ENCODE data around the gene ZNF81.
"Not testable (repeated sequence)": the region's sequence is repeated elsewhere in the genome, so short reads cannot be mapped to it uniquely, and the experiment has no call there.

Gene ZNF81

GRCh38 chrX:47840111-47840510 lies 3.4 kb downstream of the ZNF81 start:
- H3K4me3 ChIP-seq, result no peak overlapping the region
- H3K27ac ChIP-seq, result no peak overlapping the region

- H3K4me3 ChIP-seq, result no peak overlapping the region
- H3K27ac ChIP-seq, result no peak overlapping the region
Measured at GRCh38 chrX:47843363-47843762, 6.7 kb downstream of the ZNF81 start.

GRCh38 chrX:47844117-47844516 lies 7.4 kb downstream of the ZNF81 start:
- Histone ChIP-seq H3K27ac (no peak overlapping the region), H3K4me3 (no peak overlapping the region)

DNA sequence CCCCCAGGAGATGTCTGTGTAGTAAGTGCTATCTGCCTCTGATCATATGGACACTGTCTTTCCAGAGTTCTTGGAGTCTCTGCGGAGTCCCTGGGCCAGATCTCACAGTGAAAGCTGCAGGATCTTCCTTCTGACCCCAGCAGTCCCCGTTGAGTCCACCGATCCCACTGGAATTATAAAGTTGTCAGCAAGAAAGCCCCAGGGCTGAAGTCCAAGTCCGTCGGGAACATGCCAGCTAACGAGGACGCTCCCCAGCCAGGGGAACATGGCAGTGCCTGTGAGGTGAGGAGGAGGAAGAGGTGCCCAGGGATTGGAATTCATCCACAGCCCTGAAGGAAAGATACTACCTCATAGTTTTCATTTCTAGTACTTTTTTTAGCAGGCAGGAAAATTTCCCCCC lies 9.3 kb downstream of the ZNF81 start:
- H3K4me3 ChIP-seq, result no peak overlapping the region
- no peak overlapping the region for H3K27ac ChIP-seq

DNA sequence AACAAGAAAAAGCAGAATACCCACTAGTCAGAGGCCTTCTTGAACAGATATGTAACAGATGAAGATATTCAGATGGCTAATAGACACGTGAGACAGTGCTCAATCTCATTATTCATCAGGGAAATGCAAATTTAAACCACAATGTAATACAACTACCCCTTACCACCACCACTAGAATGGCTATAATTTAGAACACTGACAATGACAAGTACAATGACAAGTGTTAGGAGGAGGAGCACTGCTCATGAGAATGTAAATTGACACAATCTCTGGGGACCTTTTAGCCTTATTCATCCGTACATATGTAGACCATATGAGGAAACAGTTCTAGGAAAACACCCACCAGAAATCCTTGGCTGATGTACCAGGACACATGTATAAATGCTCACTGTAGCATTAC lies 13.1 kb downstream of the ZNF81 start:
- no peak overlapping the region for H3K4me3 ChIP-seq
- H3K27ac ChIP-seq, result no peak overlapping the region

- H3K4me3 ChIP-seq, H3K27ac ChIP-seq: not testable (repeated sequence)
Measured at GRCh38 chrX:47850389-47850788, 13.7 kb downstream of the ZNF81 start.

DNA sequence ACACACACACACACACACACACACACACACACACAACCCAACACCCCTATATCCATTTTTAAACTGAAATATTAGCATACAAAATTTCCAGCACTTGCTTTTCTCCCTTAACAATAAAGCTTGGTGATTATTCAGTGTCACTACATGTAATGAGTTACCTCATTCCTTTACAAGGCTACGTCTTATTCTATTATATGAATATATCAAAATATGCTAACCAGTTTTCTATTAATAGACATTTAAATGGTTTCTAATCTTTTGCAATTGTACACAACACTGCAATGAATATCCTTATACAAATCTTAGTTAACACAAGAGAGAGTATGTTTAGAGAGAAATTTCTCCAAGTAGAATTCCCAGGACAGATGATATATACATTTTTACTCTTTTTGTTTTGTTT lies 14.2 kb downstream of the ZNF81 start:
- Histone ChIP-seq H3K4me3 (no peak overlapping the region), H3K27ac (no peak overlapping the region)

DNA sequence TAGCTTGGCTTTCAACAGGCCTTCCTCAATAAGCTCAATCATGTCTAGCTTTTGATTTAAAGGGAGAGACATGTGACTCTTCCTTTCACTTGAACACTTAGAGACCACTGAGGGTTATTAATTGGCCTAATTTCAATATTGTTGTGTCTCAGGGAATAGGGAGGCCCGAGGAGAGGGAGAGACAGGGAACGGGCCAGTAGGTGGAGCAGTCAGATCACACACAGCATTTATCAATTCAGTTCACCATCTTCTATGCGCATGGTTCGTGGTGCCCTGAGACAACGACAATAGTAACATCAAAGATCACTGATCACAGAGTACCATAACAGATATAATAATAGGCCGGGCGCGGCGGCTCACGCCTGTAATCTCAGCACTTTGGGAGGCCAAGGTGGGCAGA lies 17.8 kb downstream of the ZNF81 start:
- no peak overlapping the region for H3K4me3 ChIP-seq
- H3K27ac ChIP-seq, result no peak overlapping the region

- Histone ChIP-seq H3K27ac (no peak overlapping the region), H3K4me3 (no peak overlapping the region)
Measured at GRCh38 chrX:47859686-47860085, 23.0 kb downstream of the ZNF81 start.

GRCh38 chrX:47862680-47863079 lies 26.0 kb downstream of the ZNF81 start:
- Histone ChIP-seq H3K4me3 (no peak overlapping the region), H3K27ac (no peak overlapping the region)

- Histone ChIP-seq H3K4me3 (no peak overlapping the region), H3K27ac (no peak overlapping the region)
Measured at GRCh38 chrX:47863187-47863586, 26.5 kb downstream of the ZNF81 start.

GRCh38 chrX:47864300-47864699 lies 27.6 kb downstream of the ZNF81 start:
- Histone ChIP-seq H3K27ac (no peak overlapping the region), H3K4me3 (no peak overlapping the region)

GRCh38 chrX:47864785-47865184 lies 28.1 kb downstream of the ZNF81 start:
- no peak overlapping the region for H3K27ac ChIP-seq
- H3K4me3 ChIP-seq, result no peak overlapping the region

GRCh38 chrX:47873123-47873522 lies 36.4 kb downstream of the ZNF81 start:
- Histone ChIP-seq H3K4me3 (no peak overlapping the region), H3K27ac (no peak overlapping the region)

- Histone ChIP-seq H3K27ac (no peak overlapping the region), H3K4me3 (no peak overlapping the region)
Measured at GRCh38 chrX:47877327-47877726, 40.6 kb downstream of the ZNF81 start.

GRCh38 chrX:47878198-47878597 lies 41.5 kb downstream of the ZNF81 start:
- H3K27ac ChIP-seq, result no peak overlapping the region
- no peak overlapping the region for H3K4me3 ChIP-seq

GRCh38 chrX:47879463-47879862 lies 42.8 kb downstream of the ZNF81 start:
- H3K27ac ChIP-seq, result no peak overlapping the region
- no peak overlapping the region for H3K4me3 ChIP-seq

DNA sequence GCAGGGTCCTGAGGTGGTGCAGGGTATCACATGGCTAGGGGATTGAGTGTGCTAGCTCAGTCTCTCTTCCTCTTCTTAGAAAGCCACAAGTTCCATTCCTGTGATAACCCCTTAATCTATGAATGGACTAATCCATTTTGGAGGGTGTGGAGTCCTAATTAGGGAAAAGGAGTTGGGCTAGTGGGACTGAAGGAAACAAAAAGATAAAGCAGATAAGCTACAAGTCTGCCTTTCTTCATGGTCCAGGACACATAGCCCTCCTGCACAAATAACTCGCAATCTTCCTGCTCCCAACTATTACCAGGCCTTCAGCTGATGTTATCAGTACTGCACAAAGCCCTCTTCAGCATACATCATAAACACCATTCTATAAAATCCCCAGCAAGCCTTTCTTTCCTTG lies 44.2 kb downstream of the ZNF81 start:
- H3K27ac ChIP-seq, result no peak overlapping the region
- no peak overlapping the region for H3K4me3 ChIP-seq

DNA sequence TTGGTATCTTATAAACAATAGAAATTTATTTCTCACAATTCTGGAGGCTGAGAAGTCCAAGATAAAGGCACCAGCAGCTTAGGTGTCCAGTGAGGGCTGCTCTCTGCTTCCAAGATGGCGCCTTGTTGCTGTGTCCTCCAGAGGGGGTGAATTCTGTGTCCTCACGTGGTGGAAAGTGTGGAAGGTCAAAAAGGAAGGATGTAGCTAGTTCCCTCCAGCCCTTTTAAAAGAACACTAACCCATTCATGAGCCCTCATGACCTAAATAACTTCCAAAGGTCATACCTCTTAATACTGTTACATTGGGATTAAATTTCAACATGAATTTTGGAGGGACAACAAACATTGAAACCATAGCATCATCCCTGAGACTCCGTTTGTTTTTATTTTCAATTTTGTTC lies 48.8 kb downstream of the ZNF81 start:
- Histone ChIP-seq H3K4me3 (no peak overlapping the region), H3K27ac (no peak overlapping the region)

DNA sequence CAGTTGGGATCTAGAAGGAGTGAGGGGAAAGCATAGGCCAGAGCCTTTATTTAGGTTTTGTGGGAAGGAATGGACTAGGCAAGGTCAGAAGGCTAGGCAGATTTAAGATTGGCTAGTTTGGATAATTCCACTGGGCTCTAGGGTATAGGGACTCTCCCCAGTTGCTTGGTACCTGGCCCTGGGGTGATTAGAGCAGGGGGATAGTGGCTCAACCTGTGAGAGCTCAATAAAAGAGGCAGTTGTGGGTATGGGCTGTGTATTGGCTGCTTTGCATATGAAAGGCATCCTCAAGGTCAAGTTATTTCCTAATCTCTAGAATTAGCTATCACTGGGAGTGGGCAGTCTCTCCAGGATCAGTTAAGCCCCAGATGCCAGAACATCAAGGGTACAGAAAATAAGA lies 61.3 kb downstream of the ZNF81 start:
- Histone ChIP-seq H3K27ac (no peak overlapping the region), H3K4me3 (no peak overlapping the region)

DNA sequence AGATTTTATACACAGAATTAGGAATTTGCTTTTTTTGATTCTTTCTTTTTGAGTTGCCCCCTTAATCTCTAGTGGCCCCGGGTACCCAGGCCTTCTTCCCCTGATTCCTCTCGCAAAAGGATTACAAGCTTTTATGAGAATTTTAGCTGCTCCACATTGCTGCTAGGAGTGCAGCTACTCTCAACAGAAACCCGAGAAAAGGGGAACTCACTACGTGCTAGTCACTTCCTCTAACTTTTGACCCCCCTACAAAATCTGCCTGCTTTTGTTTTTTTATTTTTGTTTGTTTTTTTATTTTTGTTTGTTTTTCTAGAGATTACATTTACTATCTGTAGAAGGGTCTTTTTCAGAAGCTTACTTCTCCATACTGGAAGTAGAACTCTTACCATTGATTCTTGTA lies 64.1 kb downstream of the ZNF81 start:
- Histone ChIP-seq H3K27ac (no peak overlapping the region), H3K4me3 (no peak overlapping the region)

DNA sequence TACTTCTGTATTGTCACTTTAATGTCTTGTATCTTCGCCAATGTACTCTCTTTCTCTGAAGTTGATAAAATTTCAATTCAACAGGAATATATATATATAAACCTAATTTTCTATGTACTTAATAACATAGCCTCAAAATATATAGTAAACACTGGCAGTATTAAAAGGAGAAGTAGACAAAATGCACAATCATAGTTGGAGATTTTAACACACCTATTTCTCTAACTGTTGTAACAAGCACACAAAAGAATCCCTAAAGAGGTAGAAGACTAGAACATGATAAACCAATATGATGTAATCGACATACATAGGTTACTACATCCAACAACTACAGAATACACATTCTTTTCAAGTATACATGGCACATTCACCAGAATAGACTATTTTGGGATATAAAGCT lies 65.5 kb downstream of the ZNF81 start:
- Histone ChIP-seq H3K4me3 (no peak overlapping the region), H3K27ac (no peak overlapping the region)

DNA sequence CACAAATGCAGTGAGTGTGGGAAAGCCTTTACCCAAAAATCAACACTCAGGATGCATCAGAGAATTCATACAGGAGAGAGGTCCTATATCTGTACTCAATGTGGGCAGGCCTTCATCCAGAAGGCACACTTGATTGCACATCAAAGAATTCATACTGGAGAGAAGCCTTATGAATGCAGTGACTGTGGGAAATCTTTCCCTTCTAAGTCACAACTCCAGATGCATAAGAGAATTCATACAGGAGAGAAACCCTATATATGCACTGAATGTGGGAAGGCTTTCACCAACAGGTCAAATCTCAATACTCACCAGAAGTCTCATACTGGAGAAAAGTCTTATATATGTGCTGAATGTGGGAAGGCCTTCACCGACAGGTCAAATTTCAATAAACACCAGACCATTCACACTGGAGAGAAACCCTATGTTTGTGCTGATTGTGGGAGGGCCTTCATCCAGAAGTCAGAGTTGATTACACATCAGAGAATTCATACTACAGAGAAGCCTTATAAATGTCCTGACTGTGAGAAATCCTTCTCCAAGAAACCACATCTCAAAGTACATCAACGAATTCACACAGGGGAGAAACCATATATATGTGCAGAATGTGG lies 79.3 kb downstream of the ZNF81 start:
- Histone ChIP-seq H3K27ac (no peak overlapping the region), H3K4me3 (no peak overlapping the region)

Measured in skin epidermis (tissue), 12 donors.